ENCODE data around the gene ANXA6.

ANXA6 gene

GRCh38 chr5:151097820-151098767 lies 59.5 kb downstream of the ANXA6 start:
- no peak for DNase-seq

- DNase-seq, result no peak
These were observed 60.5 kb downstream of the ANXA6 start for GRCh38 chr5:151097061-151097460.

- DNase-seq, result no peak
These were observed 61.6 kb downstream of the ANXA6 start for GRCh38 chr5:151096001-151096373.

GRCh38 chr5:151095341-151096000 lies 62.1 kb downstream of the ANXA6 start:
- no peak for DNase-seq

- DNase-seq, result no peak
These were observed 62.7 kb downstream of the ANXA6 start for GRCh38 chr5:151094852-151095245.

GRCh38 chr5:151094030-151094851 lies 63.3 kb downstream of the ANXA6 start:
- DNase-seq, result peak; percentile 49

GRCh38 chr5:151093476-151093889 lies 64.1 kb downstream of the ANXA6 start:
- DNase-seq, result no peak

- no peak for DNase-seq
These were observed 64.8 kb downstream of the ANXA6 start for GRCh38 chr5:151092762-151093161.

GRCh38 chr5:151089726-151090125 lies 67.9 kb downstream of the ANXA6 start:
- DNase-seq, result no peak

- no peak for DNase-seq
These were observed 68.6 kb downstream of the ANXA6 start for GRCh38 chr5:151088986-151089385.

- DNase-seq, result no peak
These were observed 70.1 kb downstream of the ANXA6 start for GRCh38 chr5:151087486-151087885.

GRCh38 chr5:151086905-151087360 lies 70.6 kb downstream of the ANXA6 start:
- DNase-seq, result peak; percentile 75

- no peak for DNase-seq
These were observed 71.2 kb downstream of the ANXA6 start for GRCh38 chr5:151086192-151086869.

GRCh38 chr5:151085517-151086041 lies 72.0 kb downstream of the ANXA6 start:
- peak; percentile 41 for DNase-seq

GRCh38 chr5:151084363-151084762 lies 73.2 kb downstream of the ANXA6 start:
- DNase-seq, result no peak

- DNase-seq, result peak; percentile 76
These were observed 74.4 kb downstream of the ANXA6 start for GRCh38 chr5:151083081-151083676.

- DNase-seq, result no peak
These were observed 75.2 kb downstream of the ANXA6 start for GRCh38 chr5:151082282-151082902.

- DNase-seq, result peak; percentile 26
These were observed 75.9 kb downstream of the ANXA6 start for GRCh38 chr5:151081431-151082281.

GRCh38 chr5:151080613-151081430 lies 76.8 kb downstream of the ANXA6 start, which contains the start of gene TNIP1:
TSS of gene TNIP1 (minus strand) at chr5:151081034. CDS start at chr5:151065095, 15,939 bp downstream.
- DNase-seq, result peak; percentile 94
